ENCODE measurements around the gene TTC32. TPM values are rescaled to one million over a fixed set of nuclear protein-coding genes. Genes with fewer than 3 reads are reported as not detected.

The TTC32 gene
- total RNA-seq, 2 donors from 2014 or later: 39.2 to 39.4 TPM

DNA sequence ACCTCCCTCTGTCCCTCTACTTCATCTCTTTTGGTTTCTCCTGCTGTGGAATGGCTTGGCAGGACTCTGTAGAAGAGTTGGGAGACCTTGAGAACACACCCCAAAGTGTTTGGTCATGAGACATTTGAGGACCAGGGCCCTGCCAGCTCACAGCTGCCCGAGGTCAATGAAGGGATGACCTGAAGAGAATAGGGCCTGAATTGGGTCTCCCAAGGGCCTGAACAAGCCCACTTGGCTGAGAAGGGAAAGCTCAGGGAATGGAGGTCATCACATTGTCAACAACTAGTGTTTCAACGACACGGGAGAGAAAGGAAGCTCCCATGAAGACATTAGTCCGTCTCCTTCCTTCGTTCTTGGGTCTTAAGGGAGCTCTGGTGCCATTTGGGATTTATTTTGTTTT is 52.8 kb downstream of the TTC32 start:
- Mint-ChIP-seq H3K9me3 (no peaks in the 10 kb centered on the region), H3K4me3 (no peak overlapping the region), H3K27ac (no peak overlapping the region), H3K36me3 (ENCODE audit: insufficient read depth in 2 of 2) (no peaks in the 10 kb centered on the region), H3K4me1 (ENCODE audit: low read depth) (no peaks in the 10 kb centered on the region), H3K27me3 (ENCODE audit: low read depth) (peaks cover 2% of the 10 kb centered on the region)
- DNase-seq (no peak), ATAC-seq (replicated peaks in 1 of 2) (no peak)

- Mint-ChIP-seq H3K27me3 (ENCODE audit: low read depth) (peaks cover 6% of the 10 kb centered on the region), H3K27ac (no peak overlapping the region), H3K9me3 (no peaks in the 10 kb centered on the region), H3K4me1 (ENCODE audit: low read depth) (no peaks in the 10 kb centered on the region), H3K36me3 (ENCODE audit: insufficient read depth in 2 of 2) (no peaks in the 10 kb centered on the region), H3K4me3 (no peak overlapping the region)
- ATAC-seq (replicated peaks in 1 of 2) (no peak), DNase-seq (no peak)
Measured at GRCh38 chr2:19848029-19848750, 53.6 kb downstream of the TTC32 start.

- Mint-ChIP-seq H3K27ac (no peak overlapping the region), H3K4me1 (ENCODE audit: low read depth) (no peaks in the 10 kb centered on the region), H3K9me3 (no peaks in the 10 kb centered on the region), H3K36me3 (ENCODE audit: insufficient read depth in 2 of 2) (no peaks in the 10 kb centered on the region), H3K27me3 (ENCODE audit: low read depth) (peaks cover 6% of the 10 kb centered on the region), H3K4me3 (no peak overlapping the region)
- no peak for ATAC-seq (replicated peaks in 1 of 2)
- no peak for DNase-seq
Measured at GRCh38 chr2:19847486-19847885, 54.3 kb downstream of the TTC32 start.

Other genes with a start within 250 kb of the TTC32 start
- gene WDR35, start 88.1 kb upstream of the TTC32 start, total RNA-seq: 1 to 10 TPM; 4.7 to 6.4 TPM
- gene MATN3, start 110.7 kb upstream of the TTC32 start, total RNA-seq: not detected
- 10 to 100 TPM; 26.0 to 33.3 TPM for gene LAPTM4A, start 149.6 kb upstream of the TTC32 start, total RNA-seq